GM21390 (cell line): ENCODE data around the gene SPTBN2.
"Not testable (repeated sequence)": the region's sequence is repeated elsewhere in the genome, so short reads cannot be mapped to it uniquely, and the experiment has no call there.

Source experiments
- ATAC-seq: cut with Tn5 transposase; IDR thresholded peaks from one replicate; pipeline ENCODE4 v1.9.1; 2021; ENCODE audit not compliant: unreplicated experiment

SPTBN2 gene

DNA sequence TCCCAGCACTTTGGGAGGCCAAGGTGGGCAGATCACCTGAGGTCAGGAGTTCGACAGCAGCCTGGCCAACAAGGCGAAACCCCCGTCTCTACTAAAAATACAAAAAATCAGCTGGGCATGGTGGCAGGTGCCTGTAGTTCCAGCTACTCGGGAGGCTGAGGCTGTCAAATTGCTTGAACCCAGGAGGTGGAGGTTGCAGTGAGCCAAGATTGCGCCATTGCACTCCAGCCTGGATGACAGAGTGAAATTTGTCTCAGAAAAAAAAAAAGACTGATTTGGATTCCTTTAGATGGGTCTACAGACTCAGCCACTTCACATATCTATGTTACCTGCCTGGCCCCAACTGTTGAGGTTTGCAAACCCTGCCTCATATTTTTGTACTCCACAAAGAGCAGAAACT is 4.8 kb downstream of the SPTBN2 start:
- not testable (repeated sequence) for ATAC-seq

DNA sequence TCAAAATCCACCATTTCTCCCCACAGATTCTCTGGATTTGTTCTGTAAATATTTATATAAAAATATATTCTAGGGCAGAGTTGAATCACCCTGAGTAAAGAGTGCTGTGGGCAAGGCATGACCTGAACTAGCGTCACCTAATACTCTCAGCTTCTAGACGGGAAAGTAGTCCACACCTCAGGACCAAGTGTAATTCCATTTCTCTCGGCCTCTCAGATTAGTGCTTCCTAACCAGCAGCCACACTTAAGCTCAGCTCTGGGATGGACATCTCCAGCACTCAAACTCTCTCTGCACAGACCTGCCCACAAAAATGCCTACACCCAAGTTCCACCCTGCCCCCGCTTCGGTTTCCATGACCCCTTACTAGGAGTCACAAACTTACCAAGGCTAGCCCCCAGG is 5.3 kb downstream of the SPTBN2 start:
- no peak for ATAC-seq

DNA sequence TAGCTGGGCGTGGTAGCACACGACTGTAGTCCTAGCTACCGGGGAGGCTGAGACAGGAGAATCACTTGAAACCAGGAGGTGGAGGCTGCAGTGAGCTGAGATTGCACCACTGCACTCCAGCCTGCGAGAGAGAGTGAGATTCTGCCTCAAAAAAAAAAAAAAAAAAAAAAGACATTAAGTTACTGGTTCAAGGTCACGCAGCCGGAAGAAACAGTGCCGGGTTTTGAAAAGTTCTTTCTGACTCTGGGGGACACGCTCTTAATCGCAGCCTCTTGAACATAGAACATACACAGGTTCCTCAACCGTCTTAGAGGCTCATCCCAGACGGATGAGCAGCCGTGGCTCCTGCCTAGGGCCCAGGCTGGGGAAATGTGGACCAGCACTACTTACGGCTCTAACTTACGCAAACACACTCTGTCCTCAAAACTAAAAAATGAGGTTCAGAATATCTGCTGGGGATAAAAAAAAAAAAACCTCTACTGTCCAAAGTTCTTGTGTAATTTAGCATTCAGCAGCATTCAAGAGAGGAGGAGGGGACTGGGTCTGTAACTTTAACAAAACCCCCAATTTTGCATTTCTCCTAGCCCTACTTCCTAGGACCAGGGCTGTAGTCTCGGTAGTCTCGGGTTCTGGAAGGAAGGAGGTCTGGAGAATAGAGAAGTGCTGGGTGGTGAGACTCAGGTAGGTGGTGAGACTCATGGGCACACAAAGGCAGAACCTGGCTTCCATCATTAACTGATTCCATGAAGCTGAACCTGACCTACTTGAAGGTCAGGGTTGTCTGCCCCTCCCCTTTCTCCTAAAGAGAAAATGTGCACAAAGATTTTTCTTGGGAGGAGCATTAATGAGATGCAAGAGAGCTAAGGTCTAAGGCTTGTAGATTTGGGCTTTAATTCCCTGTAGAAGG is 6.0 kb downstream of the SPTBN2 start:
- ATAC-seq = no peak

DNA sequence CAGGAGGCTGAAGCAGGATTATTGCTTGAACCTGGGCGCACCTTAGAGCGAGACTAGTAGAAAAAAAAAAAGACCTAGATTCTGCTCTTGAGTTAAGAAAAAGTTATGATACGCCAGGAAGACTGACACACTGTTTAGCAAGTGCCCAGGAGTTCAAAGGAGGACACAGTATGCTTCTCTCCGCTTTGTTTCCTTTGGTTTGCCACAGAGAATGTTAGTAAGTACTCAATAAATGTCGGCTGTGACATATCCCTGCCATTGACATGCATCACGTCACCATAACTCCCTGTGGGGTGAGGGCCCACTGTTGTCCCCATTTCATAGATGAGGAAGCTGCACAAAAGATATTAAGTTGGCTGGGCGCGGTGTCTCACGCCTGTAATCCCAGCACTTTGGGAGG is 7.1 kb downstream of the SPTBN2 start:
- ATAC-seq = no peak

DNA sequence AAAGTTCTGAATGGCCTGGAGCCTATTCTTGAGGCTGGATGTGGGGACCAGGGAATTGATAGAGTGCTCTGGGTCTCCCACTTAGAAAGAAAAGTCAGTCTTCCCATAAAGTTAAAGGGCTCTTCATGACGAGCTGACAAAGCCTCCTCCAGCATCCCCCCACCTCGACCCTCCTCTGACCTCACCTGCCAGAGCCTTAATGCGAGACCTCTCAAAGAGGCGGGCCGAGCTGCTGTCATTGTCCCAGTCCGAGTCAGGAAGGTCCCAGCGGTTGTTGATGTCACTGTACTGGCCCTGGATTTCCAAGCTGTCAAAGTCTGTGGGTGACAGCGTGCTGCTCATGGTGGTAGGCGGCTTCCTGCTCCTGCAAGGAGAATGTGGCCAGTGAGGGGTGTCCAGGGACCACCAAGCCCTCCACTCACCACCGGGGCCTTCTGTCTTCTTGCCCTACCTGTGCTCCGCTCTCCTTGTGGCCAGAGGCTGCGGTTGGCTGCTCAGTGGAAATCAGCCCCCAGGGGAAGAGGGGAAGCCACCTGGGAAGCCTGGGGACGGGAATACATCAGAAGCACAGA is 8.0 kb downstream of the SPTBN2 start:
- ATAC-seq = no peak

DNA sequence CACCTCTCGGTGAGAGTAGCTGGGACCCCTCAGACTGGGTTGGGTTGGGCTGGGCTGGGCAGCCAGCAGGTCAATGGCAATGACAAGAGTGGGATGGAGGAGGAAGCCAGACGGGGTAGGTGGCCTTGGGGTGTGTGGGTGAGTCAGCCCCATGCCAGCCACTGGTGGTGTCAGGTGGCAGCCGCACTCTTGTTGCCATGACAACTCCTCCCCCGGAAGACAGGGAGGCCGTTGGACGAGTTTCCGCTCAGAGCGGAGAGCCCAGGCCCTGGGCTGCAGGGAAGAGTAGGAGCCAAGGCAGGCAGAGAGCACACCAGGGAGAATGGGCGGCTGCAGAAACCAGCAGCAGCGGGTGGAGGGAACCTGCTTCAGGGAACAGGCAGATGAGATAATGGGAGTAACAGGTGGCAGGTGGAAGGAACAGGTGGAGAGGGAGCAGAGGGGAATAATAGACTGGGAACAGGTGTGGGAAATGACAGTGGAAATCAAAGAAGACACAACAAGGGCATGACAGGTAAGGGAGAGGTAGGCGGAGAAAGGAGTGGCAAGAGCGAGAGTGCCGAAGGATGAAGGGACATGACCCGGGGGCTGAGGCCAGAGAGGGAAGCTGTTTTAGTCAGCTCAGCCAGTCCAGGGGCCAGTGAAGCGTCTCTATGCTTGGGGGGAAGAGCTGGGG is 8.7 kb downstream of the SPTBN2 start:
- ATAC-seq = no peak

DNA sequence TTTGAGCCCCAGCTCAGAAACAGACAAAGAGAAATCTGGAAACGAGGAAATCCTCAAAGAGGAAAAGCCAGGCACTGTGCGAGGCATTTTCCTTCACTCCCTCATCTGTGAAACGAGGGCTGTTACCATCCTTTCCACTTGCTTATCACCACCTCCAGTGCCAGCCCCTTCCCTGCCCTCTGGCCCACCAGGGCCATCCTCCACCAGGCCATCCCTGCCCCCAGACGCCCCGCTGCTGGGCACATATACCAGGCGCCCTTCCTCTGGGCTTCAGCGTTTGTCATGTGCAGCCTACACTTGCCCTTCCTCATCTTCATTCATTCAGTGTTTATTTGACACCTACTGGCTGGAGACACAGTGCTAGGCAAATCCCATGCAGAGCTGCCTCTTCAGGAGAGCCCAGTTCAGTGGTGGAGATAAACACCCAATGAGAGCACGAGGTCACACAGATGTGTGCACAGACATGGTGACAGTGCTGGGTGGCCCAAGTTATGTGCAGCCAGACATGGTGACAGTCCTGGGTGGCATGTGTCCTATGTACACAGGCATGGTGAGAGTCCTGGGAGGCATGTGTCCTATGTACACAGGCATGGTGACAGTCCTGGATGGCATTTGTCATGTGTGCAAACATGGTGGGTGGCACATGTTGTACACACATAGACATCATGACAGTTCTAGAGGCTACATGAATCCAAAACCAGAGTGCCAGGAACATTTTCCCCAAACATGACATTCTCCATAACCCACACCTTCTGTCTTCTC is 9.7 kb downstream of the SPTBN2 start:
- no peak for ATAC-seq

DNA sequence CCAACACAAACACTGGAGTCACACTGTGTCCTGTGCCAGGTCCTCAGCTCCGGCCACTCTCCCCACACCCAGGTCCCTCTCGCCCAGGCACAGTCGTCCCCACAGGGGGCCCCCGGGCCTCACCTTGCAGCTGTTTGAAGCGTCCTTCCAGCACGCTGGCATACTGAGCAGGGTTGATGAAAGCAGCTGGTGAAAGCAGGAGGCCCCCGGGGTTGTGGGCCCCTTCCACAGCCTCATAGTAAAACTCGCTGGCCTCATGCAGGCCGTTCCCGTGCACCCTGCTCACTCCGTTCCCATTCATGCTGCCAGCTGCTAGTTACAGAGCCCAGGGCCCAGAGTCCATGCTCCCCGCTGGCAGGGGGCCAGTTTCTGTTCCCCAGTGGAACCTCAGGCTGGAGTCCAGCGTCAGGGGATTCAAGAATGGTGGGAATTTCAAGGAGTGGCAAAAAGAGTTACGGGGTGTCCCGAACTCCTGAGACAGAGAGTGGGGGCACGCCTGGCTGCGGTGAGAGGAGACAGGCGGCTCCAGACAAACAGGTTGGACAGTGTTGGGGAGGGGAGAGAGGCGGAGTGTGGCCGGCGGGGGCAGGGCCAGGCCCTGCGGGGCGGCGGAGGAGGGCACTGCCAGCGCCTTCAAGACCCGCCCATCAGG is 10.6 kb downstream of the SPTBN2 start:
- no peak for ATAC-seq

DNA sequence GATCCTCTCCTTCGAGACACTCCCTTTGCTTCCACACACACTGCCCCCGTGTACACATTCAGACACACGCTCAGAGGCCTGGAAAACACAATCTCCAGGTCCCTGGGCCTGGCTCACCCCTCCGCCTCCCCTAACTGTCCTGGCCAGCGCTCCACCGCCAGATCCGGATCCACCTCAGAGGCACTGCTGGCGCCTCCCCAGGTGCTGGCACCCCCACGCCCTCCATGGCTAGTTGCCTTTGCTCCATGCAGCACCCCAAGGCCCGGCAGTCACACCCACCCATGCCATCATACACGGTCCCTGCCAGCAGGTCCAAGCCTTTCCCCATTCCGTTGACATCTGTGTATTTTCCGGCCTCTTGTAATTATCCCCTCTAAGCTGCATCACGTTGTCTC is 11.1 kb downstream of the SPTBN2 start:
- ATAC-seq = no peak

DNA sequence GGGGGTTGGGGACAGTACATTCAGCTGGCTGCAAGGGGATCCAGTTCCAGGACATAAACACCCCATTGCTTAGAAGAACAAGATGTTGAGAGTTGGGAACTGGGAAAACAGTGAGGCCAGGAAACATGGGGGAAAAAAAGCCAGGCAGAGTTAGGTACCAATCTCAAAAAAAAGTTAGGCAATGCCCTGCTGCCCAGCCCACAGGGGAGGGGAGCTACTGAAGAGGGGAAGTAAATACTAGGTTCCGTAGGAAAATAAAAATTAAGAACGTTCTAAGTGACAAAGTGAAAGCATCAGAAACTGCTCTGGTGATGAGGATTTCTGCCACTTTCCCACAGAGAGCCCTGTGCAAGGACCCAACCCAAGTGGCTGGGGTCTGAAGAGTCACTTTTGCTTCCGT is 12.0 kb downstream of the SPTBN2 start:
- ATAC-seq = no peak

DNA sequence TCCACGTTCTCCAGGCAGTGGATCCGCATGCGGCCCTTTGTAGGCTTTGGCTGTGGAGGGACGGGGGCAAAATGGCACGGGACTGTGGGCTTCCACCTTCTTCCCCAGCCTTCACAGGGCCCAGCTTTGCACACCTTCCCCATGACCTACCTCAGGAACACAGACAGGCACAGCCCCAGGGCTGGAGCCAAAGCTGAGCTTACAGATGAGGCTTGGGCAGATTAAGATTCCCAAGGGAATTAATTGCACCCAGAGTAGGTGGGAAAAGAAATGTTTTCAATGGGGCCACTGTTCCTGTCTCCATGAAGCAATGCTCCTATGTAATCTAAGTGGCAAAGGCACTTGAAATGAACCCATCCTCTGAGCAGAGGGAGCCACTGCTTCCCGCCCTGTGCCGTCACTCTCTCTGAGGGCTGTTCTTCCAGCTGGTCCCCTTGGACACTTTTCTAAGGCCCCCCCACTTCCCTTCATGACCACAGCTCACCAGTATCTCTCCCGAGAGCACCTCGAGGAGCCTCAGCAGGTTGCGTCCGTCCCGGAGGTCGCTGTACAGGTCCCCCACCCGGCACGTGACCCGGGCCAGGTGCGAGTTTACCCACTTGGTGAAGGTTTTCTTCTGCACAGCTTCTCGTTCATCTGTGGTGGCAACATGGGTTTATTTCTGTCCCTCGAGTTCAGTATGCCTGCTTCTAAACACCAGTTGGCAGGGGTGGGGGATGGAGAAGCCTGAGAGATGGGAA is 13.5 kb downstream of the SPTBN2 start:
- ATAC-seq = no peak

DNA sequence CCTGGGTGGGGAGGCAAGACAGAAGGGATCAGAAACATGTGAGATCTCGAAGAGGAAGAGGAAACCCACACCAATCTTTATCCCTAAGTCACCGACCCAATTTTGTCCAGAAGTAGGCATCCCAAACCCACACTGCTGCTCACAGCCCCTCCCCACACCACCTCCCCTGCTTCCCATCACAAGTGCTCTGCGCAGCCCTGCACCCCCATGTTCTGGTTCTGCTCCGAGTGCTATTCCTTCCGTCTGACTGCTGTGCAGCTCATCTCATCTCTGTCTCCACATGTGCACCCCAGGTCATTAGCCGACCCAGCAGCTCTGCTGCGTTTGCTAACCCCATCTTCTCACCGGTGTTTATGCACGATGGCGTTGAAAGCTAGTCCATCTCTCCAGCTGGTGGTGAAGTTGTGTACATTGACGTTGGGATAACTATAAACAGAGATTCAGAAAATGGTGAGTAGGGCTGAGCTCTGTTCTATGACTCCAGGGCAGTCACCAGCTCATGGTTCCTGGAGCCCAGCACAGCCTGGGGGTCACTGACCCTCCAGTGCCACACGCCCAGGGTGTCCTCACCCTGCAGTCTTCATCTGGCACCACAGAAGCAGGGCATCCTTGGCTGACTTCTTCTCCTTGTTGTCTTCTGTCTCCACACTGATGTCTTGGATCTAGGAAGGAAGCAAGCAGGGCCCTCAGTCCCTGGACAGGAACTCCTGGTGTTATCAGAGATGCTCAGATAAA is 15.1 kb downstream of the SPTBN2 start:
- no peak for ATAC-seq

DNA sequence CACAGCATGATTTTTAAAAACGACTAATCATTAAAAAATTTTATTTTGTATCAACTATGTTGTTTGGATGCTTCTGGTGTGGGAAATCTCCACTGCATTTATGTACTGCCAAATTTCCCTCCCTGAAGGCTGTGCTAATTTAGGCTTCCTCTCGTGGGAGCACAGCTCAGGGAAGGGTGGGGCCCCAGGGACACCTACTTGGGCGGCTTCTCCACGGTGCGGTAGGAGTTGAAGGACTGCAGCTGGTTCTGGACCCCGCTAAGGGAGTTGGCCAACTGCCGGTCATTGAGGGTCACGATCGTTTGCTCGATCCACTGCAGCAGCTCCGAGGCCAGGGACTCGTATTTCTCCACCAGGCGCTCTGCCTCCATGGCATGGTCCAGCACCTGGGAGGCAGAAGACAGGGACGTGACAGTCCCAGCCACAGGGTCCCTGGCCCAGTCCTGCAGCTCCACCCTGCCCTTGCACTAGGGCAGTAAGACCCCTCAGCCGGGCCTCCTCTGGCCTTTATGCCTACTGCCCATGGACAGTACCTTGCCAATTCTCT is 18.6 kb downstream of the SPTBN2 start:
- no peak for ATAC-seq

DNA sequence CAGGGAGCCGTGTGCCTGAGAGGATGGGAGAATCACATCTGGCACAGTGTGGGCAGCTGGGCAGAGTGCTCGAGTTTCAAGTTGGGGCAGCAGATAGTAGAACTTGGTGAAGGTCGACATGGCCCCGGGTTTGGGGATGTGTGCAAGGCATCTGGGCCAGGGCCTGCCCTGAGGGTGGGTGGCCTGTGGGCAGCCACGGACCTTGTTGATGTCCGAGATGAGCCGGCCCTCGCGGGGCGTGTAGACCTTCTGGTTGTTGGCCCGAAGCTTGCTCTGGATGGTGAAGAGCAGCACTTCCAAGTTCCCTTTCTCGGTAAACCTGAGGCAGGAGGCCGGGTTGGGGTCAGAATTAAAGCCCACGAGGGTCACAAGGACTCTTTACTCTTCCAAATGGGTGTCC is 20.3 kb downstream of the SPTBN2 start:
- no peak for ATAC-seq

DNA sequence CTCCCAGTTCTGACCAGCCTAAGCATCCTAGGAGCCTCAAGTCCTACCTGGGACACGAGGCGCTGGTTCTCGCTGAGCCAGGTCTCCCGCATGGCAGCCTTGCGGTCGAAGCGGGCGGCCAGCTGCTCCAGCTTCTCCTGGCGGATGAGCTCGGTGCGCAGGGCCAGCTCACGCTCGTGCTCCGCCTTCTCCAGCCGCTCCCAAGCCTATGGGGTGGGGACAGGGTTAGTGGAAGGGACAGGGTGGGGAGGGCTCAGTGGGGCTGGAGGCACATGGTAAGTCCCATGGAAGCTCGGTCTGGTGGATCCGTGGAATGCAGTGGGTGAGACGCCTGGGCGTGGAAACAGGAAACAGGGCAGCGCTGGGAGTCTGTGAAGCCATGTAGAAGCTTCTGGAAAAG is 20.9 kb downstream of the SPTBN2 start:
- no peak for ATAC-seq

DNA sequence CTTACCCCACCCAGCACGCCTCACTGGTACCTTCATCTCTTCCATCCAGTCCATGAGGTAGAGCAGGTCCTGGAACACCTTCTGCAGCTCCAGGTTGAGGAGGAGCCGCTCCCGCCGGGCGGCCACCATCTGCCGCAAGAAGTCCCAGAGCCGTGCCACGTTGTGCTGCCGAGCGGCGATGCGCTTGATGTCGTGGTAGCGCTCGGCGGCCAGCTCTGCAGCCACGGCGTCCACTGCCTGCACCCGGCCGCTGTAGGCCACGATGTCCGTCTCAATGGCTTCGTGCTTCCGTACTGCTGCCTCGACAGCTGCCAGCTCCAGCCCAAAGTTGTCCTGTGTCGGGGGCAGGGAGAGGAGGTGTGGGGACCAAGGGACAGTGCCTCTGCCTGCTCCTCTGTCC is 21.5 kb downstream of the SPTBN2 start:
- no peak for ATAC-seq

DNA sequence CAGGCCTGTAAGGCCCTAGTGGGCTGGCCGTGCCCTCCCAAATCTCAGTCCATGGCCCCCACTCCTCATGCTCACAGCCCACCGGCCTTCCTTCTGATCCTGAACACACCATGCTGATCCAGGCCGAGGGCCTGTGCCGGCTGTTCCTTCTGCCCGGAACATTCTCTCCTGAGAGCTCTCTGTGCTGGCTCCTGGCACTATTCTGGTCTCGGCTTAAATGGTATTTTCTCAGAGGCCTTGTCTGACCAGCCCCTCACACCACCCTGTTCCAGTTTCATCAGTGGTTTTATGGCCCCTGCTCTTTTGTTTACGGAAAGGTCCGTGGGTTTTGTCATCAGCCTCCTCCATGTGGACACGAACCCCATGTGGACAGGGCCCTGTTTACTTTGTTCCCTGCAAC is 22.0 kb downstream of the SPTBN2 start:
- no peak for ATAC-seq

DNA sequence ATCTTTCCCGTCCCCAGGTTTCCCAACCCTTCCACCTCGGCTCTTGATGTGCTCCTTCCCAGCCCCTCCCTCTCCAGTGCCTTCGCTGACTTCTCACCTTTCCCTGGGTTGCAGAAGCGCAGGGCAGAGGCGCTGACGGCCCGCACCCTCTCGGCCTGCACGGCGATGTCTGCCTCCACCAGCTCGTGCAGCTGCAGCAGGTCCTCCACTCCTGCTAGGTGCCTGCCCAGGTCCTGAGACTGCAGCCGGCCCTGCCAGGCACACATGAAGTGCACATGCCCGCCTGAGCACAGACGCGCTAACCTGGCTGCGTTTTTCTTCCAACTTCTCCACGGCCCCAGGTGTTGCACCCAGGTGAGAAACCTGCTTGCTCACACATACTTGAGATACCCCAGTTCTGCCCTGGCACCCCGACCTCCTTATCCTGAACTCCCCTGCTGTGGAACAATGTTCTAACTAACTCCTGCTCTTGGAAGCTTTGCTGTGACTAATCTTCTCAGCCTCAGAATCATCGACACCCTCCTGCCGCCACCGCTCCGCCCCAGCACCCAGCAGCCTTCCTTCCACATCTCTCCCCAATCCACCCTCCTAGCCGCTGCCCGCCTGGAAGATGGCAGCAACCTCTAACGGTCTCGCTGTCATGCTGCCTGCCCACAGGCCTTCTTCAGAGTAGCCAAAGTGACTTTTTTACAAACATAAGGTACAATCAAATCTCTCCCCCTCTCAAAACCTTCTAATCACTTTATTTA is 23.3 kb downstream of the SPTBN2 start:
- no peak for ATAC-seq
